NB4 (cell line): ENCODE measurements around the gene KDM1B.

Source experiments
- POLR2A ChIP-seq: IDR thresholded peaks from 2 replicates; pipeline ENCODE4 v1.6.1; 2011; ENCODE audit warnings: mild to moderate bottlenecking; ENCODE audit not compliant: insufficient read length; ENCODE audit errors: extremely low read depth
- TF ChIP-seq, protein P1 (sequence below): IDR thresholded peaks from one replicate; pipeline ENCODE4 v1.5.1; 2012; ENCODE audit warnings: low read depth, low read length

DNA sequence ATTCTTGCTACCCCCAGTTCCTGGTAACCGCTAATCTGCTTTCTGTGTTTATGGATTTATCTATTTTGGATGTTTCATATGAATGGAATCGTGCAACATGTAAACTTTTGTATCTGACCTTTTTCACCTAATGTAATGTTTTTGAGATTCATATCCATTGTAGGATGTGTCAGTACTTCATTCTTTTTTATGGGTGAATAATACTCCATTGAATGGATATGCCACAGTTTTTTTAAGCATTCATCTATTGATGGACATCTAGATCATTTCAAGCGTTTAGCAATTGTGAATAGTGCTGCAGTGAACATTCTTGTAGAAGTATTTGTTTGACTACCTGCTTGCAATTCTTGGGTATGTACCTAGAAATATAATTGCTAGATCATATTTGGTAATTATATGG is 13.0 kb downstream of the KDM1B start:
- TF ChIP-seq, protein P1, sequence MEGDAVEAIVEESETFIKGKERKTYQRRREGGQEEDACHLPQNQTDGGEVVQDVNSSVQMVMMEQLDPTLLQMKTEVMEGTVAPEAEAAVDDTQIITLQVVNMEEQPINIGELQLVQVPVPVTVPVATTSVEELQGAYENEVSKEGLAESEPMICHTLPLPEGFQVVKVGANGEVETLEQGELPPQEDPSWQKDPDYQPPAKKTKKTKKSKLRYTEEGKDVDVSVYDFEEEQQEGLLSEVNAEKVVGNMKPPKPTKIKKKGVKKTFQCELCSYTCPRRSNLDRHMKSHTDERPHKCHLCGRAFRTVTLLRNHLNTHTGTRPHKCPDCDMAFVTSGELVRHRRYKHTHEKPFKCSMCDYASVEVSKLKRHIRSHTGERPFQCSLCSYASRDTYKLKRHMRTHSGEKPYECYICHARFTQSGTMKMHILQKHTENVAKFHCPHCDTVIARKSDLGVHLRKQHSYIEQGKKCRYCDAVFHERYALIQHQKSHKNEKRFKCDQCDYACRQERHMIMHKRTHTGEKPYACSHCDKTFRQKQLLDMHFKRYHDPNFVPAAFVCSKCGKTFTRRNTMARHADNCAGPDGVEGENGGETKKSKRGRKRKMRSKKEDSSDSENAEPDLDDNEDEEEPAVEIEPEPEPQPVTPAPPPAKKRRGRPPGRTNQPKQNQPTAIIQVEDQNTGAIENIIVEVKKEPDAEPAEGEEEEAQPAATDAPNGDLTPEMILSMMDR: no peak
- no peak for TF ChIP-seq POLR2A
